Measurements from ENCODE around the gene STMN3.

The STMN3 gene

DNA sequence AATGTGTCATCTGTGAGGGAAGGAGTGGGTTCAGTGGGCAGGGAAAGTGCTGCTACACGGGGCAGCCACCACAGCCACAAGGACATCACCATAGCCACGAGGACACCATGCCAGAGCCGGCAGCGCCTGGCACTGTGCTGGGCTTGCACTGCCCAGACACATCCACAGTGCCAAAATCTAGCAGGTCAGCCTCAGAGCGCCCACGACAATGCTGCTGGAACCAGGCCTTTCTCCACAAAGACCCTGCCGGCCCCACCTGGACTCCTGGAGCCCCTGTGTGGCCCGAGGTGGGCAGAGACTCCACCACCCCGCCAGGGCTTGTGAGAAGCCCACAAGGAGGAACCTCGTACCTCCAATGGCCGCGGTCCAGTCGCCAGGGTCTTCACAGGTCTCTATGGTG, 60.6 kb downstream of the STMN3 start:
- H3K4me3 ChIP-seq (IDR thresholded peaks at IDR 0.05; ENCODE audit: insufficient read depth, low read depth, low read length), result no peak overlapping the region
- H3K79me2 ChIP-seq (ENCODE audit: insufficient read depth, low read depth), result no peaks in the 10 kb centered on the region
- no peak overlapping the region for H3K4me2 ChIP-seq
- no peak overlapping the region for H3K27ac ChIP-seq
- TF ChIP-seq, protein P1, sequence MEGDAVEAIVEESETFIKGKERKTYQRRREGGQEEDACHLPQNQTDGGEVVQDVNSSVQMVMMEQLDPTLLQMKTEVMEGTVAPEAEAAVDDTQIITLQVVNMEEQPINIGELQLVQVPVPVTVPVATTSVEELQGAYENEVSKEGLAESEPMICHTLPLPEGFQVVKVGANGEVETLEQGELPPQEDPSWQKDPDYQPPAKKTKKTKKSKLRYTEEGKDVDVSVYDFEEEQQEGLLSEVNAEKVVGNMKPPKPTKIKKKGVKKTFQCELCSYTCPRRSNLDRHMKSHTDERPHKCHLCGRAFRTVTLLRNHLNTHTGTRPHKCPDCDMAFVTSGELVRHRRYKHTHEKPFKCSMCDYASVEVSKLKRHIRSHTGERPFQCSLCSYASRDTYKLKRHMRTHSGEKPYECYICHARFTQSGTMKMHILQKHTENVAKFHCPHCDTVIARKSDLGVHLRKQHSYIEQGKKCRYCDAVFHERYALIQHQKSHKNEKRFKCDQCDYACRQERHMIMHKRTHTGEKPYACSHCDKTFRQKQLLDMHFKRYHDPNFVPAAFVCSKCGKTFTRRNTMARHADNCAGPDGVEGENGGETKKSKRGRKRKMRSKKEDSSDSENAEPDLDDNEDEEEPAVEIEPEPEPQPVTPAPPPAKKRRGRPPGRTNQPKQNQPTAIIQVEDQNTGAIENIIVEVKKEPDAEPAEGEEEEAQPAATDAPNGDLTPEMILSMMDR (conservative IDR thresholded peaks at IDR 0.05; ENCODE audit: low read depth, low read length), result no peak
- no peaks in the 10 kb centered on the region for H3K36me3 ChIP-seq (ENCODE audit: insufficient read depth)
- no peaks in the 10 kb centered on the region for H3K4me1 ChIP-seq (ENCODE audit: low read depth, poor library complexity, severe bottlenecking)
- H4K20me1 ChIP-seq (ENCODE audit: insufficient read depth), result no peaks in the 10 kb centered on the region
- no peaks in the 10 kb centered on the region for H3K27me3 ChIP-seq (ENCODE audit: insufficient read depth, low read depth)
- H2AFZ ChIP-seq (ENCODE audit: low read depth), result no peak overlapping the region
- no peak overlapping the region for H3K9ac ChIP-seq

DNA sequence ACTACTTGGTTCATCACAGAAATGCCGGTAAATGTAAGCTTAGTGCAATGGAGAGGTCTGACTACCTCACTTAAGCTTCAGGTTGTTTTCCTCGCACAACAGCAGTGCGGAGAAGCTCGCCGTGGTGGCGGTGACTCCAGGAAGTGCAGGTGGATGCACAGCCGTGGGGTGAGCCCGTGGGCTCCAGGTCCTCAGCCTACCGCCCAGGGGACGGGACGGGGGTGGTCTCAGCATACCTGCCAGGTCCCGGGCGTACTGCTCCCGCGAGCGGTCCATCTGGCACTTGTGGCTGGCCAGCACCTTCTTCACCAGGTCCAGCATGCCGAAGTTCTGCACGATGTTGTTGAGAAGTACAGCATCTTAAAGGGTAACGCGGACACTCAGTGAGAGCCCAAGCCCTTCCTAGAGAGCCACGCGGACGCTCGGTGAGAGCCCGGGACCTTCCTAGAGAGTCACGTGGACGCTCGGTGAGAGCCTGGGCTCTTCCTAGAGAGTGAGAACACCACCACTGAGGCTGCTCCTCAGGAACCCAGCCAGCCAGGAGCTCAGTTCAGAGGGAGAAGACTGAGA, 61.4 kb downstream of the STMN3 start:
- Histone ChIP-seq H3K4me1 (ENCODE audit: low read depth, poor library complexity, severe bottlenecking) (no peaks in the 10 kb centered on the region), H3K27me3 (ENCODE audit: insufficient read depth, low read depth) (no peaks in the 10 kb centered on the region), H3K27ac (no peak overlapping the region), H3K36me3 (ENCODE audit: insufficient read depth) (no peaks in the 10 kb centered on the region), H2AFZ (ENCODE audit: low read depth) (no peak overlapping the region), H3K9ac (no peak overlapping the region), H3K4me3 (IDR thresholded peaks at IDR 0.05; ENCODE audit: insufficient read depth, low read depth, low read length) (no peak overlapping the region), H3K79me2 (ENCODE audit: insufficient read depth, low read depth) (no peaks in the 10 kb centered on the region), H4K20me1 (ENCODE audit: insufficient read depth) (no peaks in the 10 kb centered on the region), H3K4me2 (no peak overlapping the region)
- TF ChIP-seq, protein P1 (conservative IDR thresholded peaks at IDR 0.05; ENCODE audit: low read depth, low read length), result no peak

DNA sequence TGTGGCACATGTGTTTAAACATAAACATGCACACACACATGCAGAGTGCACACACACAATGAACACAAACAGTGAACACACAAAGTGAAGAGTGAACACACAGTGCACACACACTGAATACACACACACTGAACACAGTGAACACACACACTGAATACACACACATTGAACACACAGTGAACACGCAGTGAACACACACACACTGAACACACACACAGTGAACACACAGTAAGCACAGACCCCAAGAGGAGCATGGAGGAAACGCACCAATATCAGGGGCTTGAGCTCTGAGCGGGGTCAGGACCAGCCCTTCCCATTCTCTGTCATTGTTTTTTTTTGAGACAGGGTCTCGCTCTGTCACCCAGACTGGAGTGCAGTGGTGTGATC, 62.1 kb downstream of the STMN3 start:
- no peaks in the 10 kb centered on the region for H3K36me3 ChIP-seq (ENCODE audit: insufficient read depth)
- H3K79me2 ChIP-seq (ENCODE audit: insufficient read depth, low read depth), result no peaks in the 10 kb centered on the region
- no peak overlapping the region for H2AFZ ChIP-seq (ENCODE audit: low read depth)
- H3K4me2 ChIP-seq, result no peak overlapping the region
- no peak overlapping the region for H3K4me3 ChIP-seq (IDR thresholded peaks at IDR 0.05; ENCODE audit: insufficient read depth, low read depth, low read length)
- no peaks in the 10 kb centered on the region for H3K4me1 ChIP-seq (ENCODE audit: low read depth, poor library complexity, severe bottlenecking)
- H3K27me3 ChIP-seq (ENCODE audit: insufficient read depth, low read depth), result peaks cover 1% of the 10 kb centered on the region; the same call in 1 of the 2 replicates
- no peak overlapping the region for H3K27ac ChIP-seq
- no peak overlapping the region for H3K9ac ChIP-seq
- TF ChIP-seq, protein P1 (conservative IDR thresholded peaks at IDR 0.05; ENCODE audit: low read depth, low read length), result no peak
- no peaks in the 10 kb centered on the region for H4K20me1 ChIP-seq (ENCODE audit: insufficient read depth)

GRCh38 chr20:63590218-63591146, 62.7 kb downstream of the STMN3 start:
- no peaks in the 10 kb centered on the region for H4K20me1 ChIP-seq (ENCODE audit: insufficient read depth)
- no peak overlapping the region for H3K4me2 ChIP-seq
- H3K4me3 ChIP-seq (IDR thresholded peaks at IDR 0.05; ENCODE audit: insufficient read depth, low read depth, low read length), result no peak overlapping the region
- TF ChIP-seq, protein P1 (conservative IDR thresholded peaks at IDR 0.05; ENCODE audit: low read depth, low read length), result no peak
- no peak overlapping the region for H2AFZ ChIP-seq (ENCODE audit: low read depth)
- no peaks in the 10 kb centered on the region for H3K4me1 ChIP-seq (ENCODE audit: low read depth, poor library complexity, severe bottlenecking)
- H3K27me3 ChIP-seq (ENCODE audit: insufficient read depth, low read depth), result peaks cover 4% of the 10 kb centered on the region; the same call in 1 of the 2 replicates
- no peak overlapping the region for H3K27ac ChIP-seq
- no peaks in the 10 kb centered on the region for H3K79me2 ChIP-seq (ENCODE audit: insufficient read depth, low read depth)
- no peak overlapping the region for H3K9ac ChIP-seq
- no peaks in the 10 kb centered on the region for H3K36me3 ChIP-seq (ENCODE audit: insufficient read depth)
